Endothelial cell (in vitro differentiated cells): Measurements from ENCODE around the gene C15orf62. TPM values are rescaled to one million over a fixed set of nuclear protein-coding genes. Genes with fewer than 3 reads are reported as not detected.

Experiments used
- DNase-seq: peaks from one replicate; pipeline ENCODE4 v3.0.0; 2021; ENCODE audit warnings: low spot score
- H3K27ac Mint-ChIP-seq: one replicate; pipeline ENCODE4 v1.8.0; 2021; ENCODE audit warnings: mixed read lengths, inconsistent platforms; ENCODE audit not compliant: unreplicated experiment
- H3K27me3 Mint-ChIP-seq: one replicate; pipeline ENCODE4 v1.8.0; 2021; ENCODE audit warnings: mild to moderate bottlenecking, moderate library complexity, mixed read lengths, inconsistent platforms; ENCODE audit not compliant: unreplicated experiment
- H3K36me3 Mint-ChIP-seq: one replicate; pipeline ENCODE4 v1.8.0; 2021; ENCODE audit warnings: mild to moderate bottlenecking, low read depth, mixed read lengths, inconsistent platforms; ENCODE audit not compliant: unreplicated experiment
- H3K4me1 Mint-ChIP-seq: one replicate; pipeline ENCODE4 v1.8.0; 2021; ENCODE audit warnings: mild to moderate bottlenecking, mixed read lengths, inconsistent platforms; ENCODE audit not compliant: unreplicated experiment
- H3K4me3 Mint-ChIP-seq: one replicate; pipeline ENCODE4 v1.8.0; 2021; ENCODE audit warnings: mild to moderate bottlenecking, mixed read lengths, inconsistent platforms; ENCODE audit not compliant: unreplicated experiment
- H3K9me3 Mint-ChIP-seq: one replicate; pipeline ENCODE4 v1.8.0; 2021; ENCODE audit warnings: mixed read lengths, inconsistent platforms; ENCODE audit not compliant: unreplicated experiment
- CTCF ChIP-seq: fragments of 200-600 bp; sonication (generic); IDR thresholded peaks from one replicate; pipeline ENCODE4 v1.5.0; 2021; ENCODE audit warnings: antibody characterized with exemption; ENCODE audit not compliant: unreplicated experiment
- total RNA-seq: library from RNA; stranded (reverse); fragmentation: NEBNext Ultra II Directional; extraction: Animal tissue kit (Norgen Biotek cat#: 25700); gene quantifications from one replicate; pipeline ENCODE4 v1.2.1, GENCODE V29; 2021; ENCODE audit not compliant: unreplicated experiment

The C15orf62 gene
- total RNA-seq, 1 donor from 2014 or later = not detected

- peak; percentile 28 for DNase-seq
- H3K27ac Mint-ChIP-seq = no peak overlapping the region
- peak overlapping the region; percentile 84 for H3K4me3 Mint-ChIP-seq
- peaks cover 3% of the 10 kb centered on the region for H3K36me3 Mint-ChIP-seq
- H3K9me3 Mint-ChIP-seq = no peaks in the 10 kb centered on the region
- H3K4me1 Mint-ChIP-seq = peaks cover 13% of the 10 kb centered on the region
- peaks cover 17% of the 10 kb centered on the region for H3K27me3 Mint-ChIP-seq
- TF ChIP-seq CTCF = no peak
Measured at GRCh38 chr15:40762919-40763800, 6.6 kb upstream of the C15orf62 start.

- H3K4me1 Mint-ChIP-seq = peaks cover 13% of the 10 kb centered on the region
- DNase-seq = peak; percentile 71
- H3K27ac Mint-ChIP-seq = no peak within 1 kb of the TSS
- H3K27me3 Mint-ChIP-seq = peaks cover 17% of the 10 kb centered on the region
- no peak for TF ChIP-seq CTCF
- no peaks in the 10 kb centered on the region for H3K9me3 Mint-ChIP-seq
- H3K4me3 Mint-ChIP-seq = peak within 1 kb of the TSS; percentile 84
- peaks cover 3% of the 10 kb centered on the region for H3K36me3 Mint-ChIP-seq
Measured at GRCh38 chr15:40763801-40764628, 5.8 kb upstream of the C15orf62 start, which contains the start of gene GCHFR. GCHFR (plus strand) TSS chr15:40764068; CDS start chr15:40764181, 113 bp downstream.

- Mint-ChIP-seq H3K27ac (no peak overlapping the region), H3K4me1 (peaks cover 13% of the 10 kb centered on the region)
- no peak for TF ChIP-seq CTCF
Measured at GRCh38 chr15:40764629-40765103, 5.1 kb upstream of the C15orf62 start.

GRCh38 chr15:40766194-40766815 is 3.5 kb upstream of the C15orf62 start:
- no peaks in the 10 kb centered on the region for H3K9me3 Mint-ChIP-seq
- no peak for DNase-seq
- no peak overlapping the region for H3K4me3 Mint-ChIP-seq
- H3K4me1 Mint-ChIP-seq = peaks cover 13% of the 10 kb centered on the region
- H3K27me3 Mint-ChIP-seq = peaks cover 17% of the 10 kb centered on the region
- TF ChIP-seq CTCF = no peak
- H3K27ac Mint-ChIP-seq = no peak overlapping the region
- H3K36me3 Mint-ChIP-seq = peaks cover 3% of the 10 kb centered on the region

More at GRCh38 chr15:40764629-40765103, 5.1 kb upstream of the C15orf62 start:
- no peak for DNase-seq
- H3K9me3 Mint-ChIP-seq = no peaks in the 10 kb centered on the region
- peak overlapping the region; percentile 14 for H3K4me3 Mint-ChIP-seq
- peaks cover 17% of the 10 kb centered on the region for H3K27me3 Mint-ChIP-seq
- peaks cover 3% of the 10 kb centered on the region for H3K36me3 Mint-ChIP-seq
